SJCRH30 (cell line): ENCODE data around the gene AKR7A3. TPM values are rescaled to one million over a fixed set of nuclear protein-coding genes. Genes with fewer than 3 reads are reported as not detected.
"Not testable (repeated sequence)": the region's sequence is repeated elsewhere in the genome, so short reads cannot be mapped to it uniquely, and the experiment has no call there.

Experiments
- DNase-seq, 2 experiments: peaks; one replicate each; pipeline ENCODE4 v3.0.0-alpha.2; 2015 to 2020
- H3K27ac ChIP-seq: fragments of 250-450 bp; sonication (Bioruptor Pico); 2 replicates; pipeline ENCODE4 v1.5.1; 2020; ENCODE audit warnings: mild to moderate bottlenecking, moderate library complexity
- H3K27me3 ChIP-seq: fragments of 250-450 bp; sonication (Bioruptor Pico); 2 replicates; pipeline ENCODE4 v1.5.1; 2020; ENCODE audit warnings: mild to moderate bottlenecking, moderate library complexity
- H3K36me3 ChIP-seq: fragments of 250-450 bp; sonication (Bioruptor Pico); 2 replicates; pipeline ENCODE4 v1.5.1; 2020; ENCODE audit warnings: mild to moderate bottlenecking, moderate library complexity
- H3K4me1 ChIP-seq: fragments of 250-450 bp; sonication (Bioruptor Pico); 2 replicates; pipeline ENCODE4 v1.5.1; 2020; ENCODE audit warnings: mild to moderate bottlenecking, moderate library complexity
- H3K4me3 ChIP-seq: fragments of 250-450 bp; sonication (Bioruptor Pico); 2 replicates; pipeline ENCODE4 v1.5.1; 2020; ENCODE audit warnings: mild to moderate bottlenecking, moderate library complexity
- H3K9me3 ChIP-seq: fragments of 250-450 bp; sonication (Bioruptor Pico); replicated peaks from 2 replicates; pipeline ENCODE4 v1.5.1; 2020; ENCODE audit warnings: mild to moderate bottlenecking, moderate library complexity
- total RNA-seq: library from RNA; depleted of rRNA; stranded (reverse); fragments of >200 nt; shearing (Covaris generic); gene quantifications from 2 replicates; pipeline ENCODE4 v1.2.3, GENCODE V29; 2014; rRNA removed

AKR7A3 gene
- total RNA-seq = 0.06 and 0.25 TPM in 2 replicates

- not testable (repeated sequence) for H3K4me3 ChIP-seq, H3K36me3 ChIP-seq, H3K27me3 ChIP-seq
Observed at GRCh38 chr1:19288324-19289241, at the start of gene AKR7A3. Gene AKR7A3, minus strand, starts transcription at chr1:19288770. Its CDS starts 61 bp downstream, at chr1:19288709.

GRCh38 chr1:19338323-19338762, 49.8 kb upstream of the AKR7A3 start:
- no peak overlapping the region for H3K27ac ChIP-seq

More at GRCh38 chr1:19288324-19289241, at the start of gene AKR7A3:
- H3K9me3 ChIP-seq, H3K4me1 ChIP-seq, H3K27ac ChIP-seq, DNase-seq: not testable (repeated sequence)

GRCh38 chr1:19337289-19337688, 48.7 kb upstream of the AKR7A3 start:
- no peak for DNase-seq
- Histone ChIP-seq H3K4me1 (no peaks in the 10 kb centered on the region), H3K27ac (no peak overlapping the region), H3K4me3 (no peak overlapping the region), H3K36me3 (peaks cover 5% of the 10 kb centered on the region; the same call in 1 of the 2 replicates), H3K27me3 (no peaks in the 10 kb centered on the region), H3K9me3 (no peaks in the 10 kb centered on the region)

More at GRCh38 chr1:19338323-19338762, 49.8 kb upstream of the AKR7A3 start:
- no peak overlapping the region for H3K4me3 ChIP-seq
- no peaks in the 10 kb centered on the region for H3K27me3 ChIP-seq
- H3K36me3 ChIP-seq = peaks cover 5% of the 10 kb centered on the region; the same call in 1 of the 2 replicates
- H3K9me3 ChIP-seq = no peaks in the 10 kb centered on the region
- DNase-seq = no peak
- H3K4me1 ChIP-seq = no peaks in the 10 kb centered on the region

DNA sequence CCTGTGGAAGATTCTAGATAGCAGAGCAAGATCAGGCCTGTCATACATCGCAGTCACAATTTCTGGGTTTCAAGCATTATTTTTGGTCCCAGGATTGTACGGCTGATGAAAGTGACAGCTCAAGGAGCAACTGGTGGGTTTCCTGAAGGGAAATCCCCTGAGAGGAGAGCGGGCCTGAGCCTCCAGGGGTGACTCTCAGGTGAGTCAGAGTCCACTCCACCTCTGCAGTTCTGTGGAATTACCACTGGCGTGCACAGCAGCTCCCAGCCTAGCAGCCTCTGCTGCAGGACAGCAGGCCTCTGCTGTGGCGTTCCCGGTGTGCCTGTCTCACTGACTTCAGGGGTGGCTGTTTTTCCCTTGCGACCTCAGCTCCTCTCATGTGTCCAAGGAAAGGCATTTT, 48.0 kb upstream of the AKR7A3 start:
- no peaks in the 10 kb centered on the region for H3K9me3 ChIP-seq
- no peak overlapping the region for H3K27ac ChIP-seq
- H3K4me3 ChIP-seq = no peak overlapping the region
- peaks cover 5% of the 10 kb centered on the region; the same call in 1 of the 2 replicates for H3K36me3 ChIP-seq
- no peak for DNase-seq
- H3K4me1 ChIP-seq = no peaks in the 10 kb centered on the region
- no peaks in the 10 kb centered on the region for H3K27me3 ChIP-seq

GRCh38 chr1:19333587-19334354, 45.2 kb upstream of the AKR7A3 start:
- Histone ChIP-seq H3K27ac (no peak overlapping the region), H3K4me3 (no peak overlapping the region), H3K4me1 (no peaks in the 10 kb centered on the region), H3K36me3 (peaks cover 4% of the 10 kb centered on the region), H3K9me3 (no peaks in the 10 kb centered on the region), H3K27me3 (no peaks in the 10 kb centered on the region)
- DNase-seq = no peak

DNA sequence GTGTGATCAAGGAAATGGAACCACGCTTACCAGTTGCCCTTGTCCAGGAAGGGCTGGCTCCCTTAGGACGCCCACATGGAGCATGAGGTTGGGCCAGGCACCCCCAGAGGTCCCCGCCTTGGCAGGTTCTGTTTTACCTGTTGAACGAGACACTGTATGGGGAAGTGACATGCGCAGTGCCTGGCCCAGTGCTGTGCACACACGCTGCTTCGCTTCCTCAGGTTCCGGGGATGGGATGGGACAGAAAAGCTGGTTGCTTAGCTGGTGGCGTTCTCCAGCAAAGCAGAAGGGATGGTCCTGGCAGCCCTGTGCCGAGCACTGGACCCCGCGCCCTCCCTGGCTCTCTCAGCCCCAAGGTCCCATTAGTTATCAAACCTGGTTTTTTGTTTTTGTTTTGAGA, 44.3 kb upstream of the AKR7A3 start:
- H3K9me3 ChIP-seq = no peaks in the 10 kb centered on the region
- H3K4me1 ChIP-seq = no peaks in the 10 kb centered on the region
- H3K27me3 ChIP-seq = no peaks in the 10 kb centered on the region
- H3K36me3 ChIP-seq = peaks cover 8% of the 10 kb centered on the region
- no peak for DNase-seq
- no peak overlapping the region for H3K4me3 ChIP-seq
- H3K27ac ChIP-seq = no peak overlapping the region

- peaks cover 12% of the 10 kb centered on the region for H3K36me3 ChIP-seq
- DNase-seq = no peak
- no peaks in the 10 kb centered on the region for H3K4me1 ChIP-seq
Observed at GRCh38 chr1:19331262-19331878, 42.8 kb upstream of the AKR7A3 start.

DNA sequence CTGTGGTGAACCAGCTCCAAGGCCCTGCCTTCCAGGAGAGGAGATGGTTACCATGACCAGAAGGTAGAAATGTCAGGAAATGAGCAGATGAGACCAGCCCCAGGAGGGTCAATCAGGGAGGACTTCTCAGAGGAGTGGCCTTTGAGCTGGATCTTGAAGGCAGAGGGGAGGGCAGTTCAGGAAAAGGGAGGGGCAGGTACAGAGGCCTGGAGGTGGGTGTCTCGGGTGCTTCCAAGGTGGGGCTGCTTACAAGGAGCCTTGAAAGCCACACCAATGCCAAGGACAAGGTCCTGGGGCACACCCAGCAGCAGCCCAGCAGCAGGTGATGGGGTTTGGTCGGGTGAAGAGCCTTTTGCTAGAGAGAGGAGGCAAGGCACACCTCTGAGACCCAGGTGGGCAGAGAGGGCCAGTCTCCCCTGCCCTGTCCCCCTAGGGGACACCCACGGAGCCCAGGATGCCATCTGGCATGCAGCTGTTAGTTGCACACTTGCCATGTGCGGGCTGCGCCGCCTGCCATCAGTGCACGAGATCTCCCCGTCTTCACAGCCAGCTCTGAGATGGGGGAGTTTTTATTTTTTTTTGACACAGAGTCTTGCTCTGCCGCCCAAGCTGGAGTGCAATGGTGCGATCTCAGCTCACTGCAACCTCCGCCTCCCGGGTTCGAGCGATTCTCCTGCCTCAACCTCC, 42.0 kb upstream of the AKR7A3 start:
- Histone ChIP-seq H3K4me1 (no peaks in the 10 kb centered on the region), H3K4me3 (no peak overlapping the region), H3K27ac (no peak overlapping the region), H3K36me3 (peaks cover 16% of the 10 kb centered on the region), H3K27me3 (no peaks in the 10 kb centered on the region), H3K9me3 (no peaks in the 10 kb centered on the region)
- no peak for DNase-seq

More at GRCh38 chr1:19331262-19331878, 42.8 kb upstream of the AKR7A3 start:
- Histone ChIP-seq H3K27ac (no peak overlapping the region), H3K9me3 (no peaks in the 10 kb centered on the region), H3K27me3 (no peaks in the 10 kb centered on the region), H3K4me3 (no peak overlapping the region)

GRCh38 chr1:19329611-19330010, 41.0 kb upstream of the AKR7A3 start:
- peaks cover 23% of the 10 kb centered on the region for H3K36me3 ChIP-seq
- no peaks in the 10 kb centered on the region for H3K9me3 ChIP-seq
- no peak for DNase-seq
- H3K4me3 ChIP-seq = no peak overlapping the region
- no peak overlapping the region for H3K27ac ChIP-seq
- H3K27me3 ChIP-seq = no peaks in the 10 kb centered on the region
- H3K4me1 ChIP-seq = no peaks in the 10 kb centered on the region

DNA sequence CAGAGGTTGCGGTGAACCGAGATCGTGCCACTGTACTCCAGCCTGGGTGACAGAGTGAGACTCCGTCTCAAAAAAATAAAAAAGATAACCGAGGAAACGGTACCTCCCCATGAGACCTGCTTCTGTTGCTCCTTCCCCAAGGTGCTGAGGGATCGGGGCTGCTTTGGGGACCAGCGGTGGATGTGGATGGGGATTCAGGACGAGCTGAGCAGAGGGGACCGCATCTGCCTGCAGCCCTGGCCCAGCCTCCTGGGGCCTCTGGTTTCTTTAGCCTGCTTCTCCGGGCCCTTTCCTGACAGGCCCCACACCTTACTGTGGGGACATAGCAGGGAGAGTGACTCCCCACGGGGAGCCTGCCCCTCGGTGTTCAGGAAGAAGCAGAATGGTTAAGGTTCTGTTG, 40.6 kb upstream of the AKR7A3 start:
- H3K27me3 ChIP-seq = no peaks in the 10 kb centered on the region
- H3K36me3 ChIP-seq = peaks cover 28% of the 10 kb centered on the region
- no peak overlapping the region for H3K4me3 ChIP-seq
- H3K27ac ChIP-seq = no peak overlapping the region
- no peaks in the 10 kb centered on the region for H3K4me1 ChIP-seq
- H3K9me3 ChIP-seq = no peaks in the 10 kb centered on the region
- no peak for DNase-seq

GRCh38 chr1:19328486-19328885, 39.9 kb upstream of the AKR7A3 start:
- Histone ChIP-seq H3K36me3 (peaks cover 30% of the 10 kb centered on the region), H3K9me3 (no peaks in the 10 kb centered on the region), H3K4me3 (no peak overlapping the region), H3K27me3 (no peaks in the 10 kb centered on the region), H3K4me1 (no peaks in the 10 kb centered on the region), H3K27ac (no peak overlapping the region)
- no peak for DNase-seq

DNA sequence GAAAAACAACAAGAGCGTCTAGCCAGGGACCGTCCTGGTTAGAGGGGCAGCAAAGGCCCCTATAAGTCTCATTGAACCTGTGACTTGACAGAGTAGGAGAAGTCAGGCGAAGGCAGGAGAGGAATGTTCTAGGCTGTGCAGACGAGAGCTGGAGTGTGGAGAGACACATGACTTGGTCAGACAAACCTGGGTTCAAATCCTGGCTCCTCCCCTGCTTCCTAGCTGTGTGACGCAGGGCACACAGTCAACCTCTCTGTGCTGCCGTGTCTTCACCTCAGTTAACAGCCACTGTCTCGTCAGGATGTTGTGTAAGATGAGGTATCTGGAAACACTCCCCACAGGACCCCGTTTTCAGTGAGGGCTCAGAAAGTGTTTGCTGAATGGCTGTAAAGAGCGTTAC, 39.2 kb upstream of the AKR7A3 start:
- H3K9me3 ChIP-seq = no peaks in the 10 kb centered on the region
- no peak overlapping the region for H3K27ac ChIP-seq
- H3K27me3 ChIP-seq = no peaks in the 10 kb centered on the region
- no peak for DNase-seq
- peaks cover 30% of the 10 kb centered on the region for H3K36me3 ChIP-seq
- no peaks in the 10 kb centered on the region for H3K4me1 ChIP-seq
- H3K4me3 ChIP-seq = no peak overlapping the region

GRCh38 chr1:19327301-19327700, 38.7 kb upstream of the AKR7A3 start:
- H3K27me3 ChIP-seq = no peaks in the 10 kb centered on the region
- H3K4me3 ChIP-seq = no peak overlapping the region

DNA sequence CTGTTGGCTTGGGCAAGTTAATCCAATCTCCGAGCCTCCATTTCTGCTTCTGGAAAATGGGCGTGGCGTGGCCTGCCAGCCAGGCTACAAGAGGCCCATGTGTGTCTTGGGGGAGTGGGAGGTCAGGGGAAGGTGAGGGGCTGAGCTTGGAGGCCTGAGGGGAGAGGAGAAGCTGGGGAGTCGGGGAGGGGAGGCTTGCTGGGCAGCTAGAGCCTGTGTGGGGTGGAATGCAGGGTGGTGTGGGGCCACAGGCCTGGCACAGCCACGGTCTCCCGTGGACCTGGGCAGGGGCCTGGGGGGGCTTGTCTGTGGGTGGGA, 38.1 kb upstream of the AKR7A3 start:
- no peak overlapping the region for H3K27ac ChIP-seq
- H3K36me3 ChIP-seq = peaks cover 30% of the 10 kb centered on the region
- no peaks in the 10 kb centered on the region for H3K4me1 ChIP-seq
- no peak for DNase-seq
- no peak overlapping the region for H3K4me3 ChIP-seq
- H3K27me3 ChIP-seq = no peaks in the 10 kb centered on the region
- H3K9me3 ChIP-seq = no peaks in the 10 kb centered on the region

More at GRCh38 chr1:19327301-19327700, 38.7 kb upstream of the AKR7A3 start:
- Histone ChIP-seq H3K4me1 (no peaks in the 10 kb centered on the region), H3K27ac (no peak overlapping the region), H3K36me3 (peaks cover 30% of the 10 kb centered on the region), H3K9me3 (no peaks in the 10 kb centered on the region)
- no peak for DNase-seq
